ENCODE measurements around the gene TFDP1. TPM values are rescaled to one million over a fixed set of nuclear protein-coding genes. Genes with fewer than 3 reads are reported as not detected.

TFDP1 gene
- total and polyA plus RNA-seq, 2 donors (not counting 1 experiment from before 2014, with no cell fraction given) = 44.8 to 115 TPM

- no peak for TF ChIP-seq CTCF (conservative IDR thresholded peaks at IDR 0.05 in 1 of 2, IDR thresholded peaks at IDR 0.05 in 1 of 2; ENCODE audit: low read depth in 1 of 2, low read length in 2 of 2)
- TF ChIP-seq EZH2 (IDR thresholded peaks at IDR 0.05; ENCODE audit: low read length, missing control alignments) = no peak
- Histone ChIP-seq H3K27ac (ENCODE audit: insufficient read depth, low read length) (no peak overlapping the region), H4K20me1 (ENCODE audit: control insufficient read depth, extremely low read depth, insufficient read depth, low read length) (no peaks in the 10 kb centered on the region), H2AFZ (ENCODE audit: low read length) (no peak overlapping the region), H3K4me1 (ENCODE audit: control insufficient read depth, extremely low read depth, insufficient read depth, low read length) (peaks cover under 1% of the 10 kb centered on the region), H3K9ac (ENCODE audit: insufficient read depth, low read length) (no peak overlapping the region), H3K4me3 (replicated peaks in 1 of 4; ENCODE audit: control extremely low read depth in 1 of 4, insufficient read depth in 1 of 4, low read depth in 3 of 4, low read length in 4 of 4) (no peak overlapping the region), H3K79me2 (ENCODE audit: control insufficient read depth, insufficient read depth, low read length) (peaks cover 38% of the 10 kb centered on the region), H3K27me3 (ENCODE audit: control insufficient read depth, insufficient read depth, low read length) (no peaks in the 10 kb centered on the region), H3K4me2 (ENCODE audit: extremely low read depth, insufficient read depth, low read length) (no peak overlapping the region), H3K36me3 (ENCODE audit: control insufficient read depth, insufficient read depth, low read length) (peaks cover 31% of the 10 kb centered on the region), H3K9me3 (ENCODE audit: control insufficient read depth, insufficient read depth, low read depth, low read length) (no peaks in the 10 kb centered on the region)
- DNase-seq (ENCODE audit: low read depth in 2 of 2) = no peak
Observed at GRCh38 chr13:113631341-113632095, 47.0 kb downstream of the TFDP1 start.

GRCh38 chr13:113632706-113633484 lies 48.3 kb downstream of the TFDP1 start:
- Histone ChIP-seq H3K79me2 (ENCODE audit: control insufficient read depth, insufficient read depth, low read length) (peaks cover 28% of the 10 kb centered on the region), H3K27me3 (ENCODE audit: control insufficient read depth, insufficient read depth, low read length) (no peaks in the 10 kb centered on the region), H3K27ac (ENCODE audit: insufficient read depth, low read length) (no peak overlapping the region), H3K4me1 (ENCODE audit: control insufficient read depth, extremely low read depth, insufficient read depth, low read length) (no peaks in the 10 kb centered on the region), H2AFZ (ENCODE audit: low read length) (no peak overlapping the region), H3K9me3 (ENCODE audit: control insufficient read depth, insufficient read depth, low read depth, low read length) (no peaks in the 10 kb centered on the region), H3K9ac (ENCODE audit: insufficient read depth, low read length) (no peak overlapping the region), H3K4me3 (replicated peaks in 1 of 4; ENCODE audit: control extremely low read depth in 1 of 4, insufficient read depth in 1 of 4, low read depth in 3 of 4, low read length in 4 of 4) (no peak overlapping the region), H3K4me2 (ENCODE audit: extremely low read depth, insufficient read depth, low read length) (no peak overlapping the region), H4K20me1 (ENCODE audit: control insufficient read depth, extremely low read depth, insufficient read depth, low read length) (no peaks in the 10 kb centered on the region), H3K36me3 (ENCODE audit: control insufficient read depth, insufficient read depth, low read length) (peaks cover 37% of the 10 kb centered on the region)
- no peak for DNase-seq (ENCODE audit: low read depth in 2 of 2)
- TF ChIP-seq EZH2 (IDR thresholded peaks at IDR 0.05; ENCODE audit: low read length, missing control alignments) = no peak
- TF ChIP-seq CTCF (conservative IDR thresholded peaks at IDR 0.05 in 1 of 2, IDR thresholded peaks at IDR 0.05 in 1 of 2; ENCODE audit: low read depth in 1 of 2, low read length in 2 of 2) = no peak

GRCh38 chr13:113633485-113633873 lies 48.9 kb downstream of the TFDP1 start:
- Histone ChIP-seq H3K4me2 (ENCODE audit: extremely low read depth, insufficient read depth, low read length) (no peak overlapping the region), H3K27me3 (ENCODE audit: control insufficient read depth, insufficient read depth, low read length) (no peaks in the 10 kb centered on the region), H3K4me1 (ENCODE audit: control insufficient read depth, extremely low read depth, insufficient read depth, low read length) (no peaks in the 10 kb centered on the region), H3K9me3 (ENCODE audit: control insufficient read depth, insufficient read depth, low read depth, low read length) (no peaks in the 10 kb centered on the region), H3K27ac (ENCODE audit: insufficient read depth, low read length) (no peak overlapping the region), H4K20me1 (ENCODE audit: control insufficient read depth, extremely low read depth, insufficient read depth, low read length) (no peaks in the 10 kb centered on the region), H3K79me2 (ENCODE audit: control insufficient read depth, insufficient read depth, low read length) (peaks cover 24% of the 10 kb centered on the region), H3K9ac (ENCODE audit: insufficient read depth, low read length) (no peak overlapping the region), H3K36me3 (ENCODE audit: control insufficient read depth, insufficient read depth, low read length) (peaks cover 39% of the 10 kb centered on the region), H3K4me3 (replicated peaks in 1 of 4; ENCODE audit: control extremely low read depth in 1 of 4, insufficient read depth in 1 of 4, low read depth in 3 of 4, low read length in 4 of 4) (no peak overlapping the region), H2AFZ (ENCODE audit: low read length) (no peak overlapping the region)
- DNase-seq (ENCODE audit: low read depth in 2 of 2) = no peak
- no peak for TF ChIP-seq EZH2 (IDR thresholded peaks at IDR 0.05; ENCODE audit: low read length, missing control alignments)
- TF ChIP-seq CTCF (conservative IDR thresholded peaks at IDR 0.05 in 1 of 2, IDR thresholded peaks at IDR 0.05 in 1 of 2; ENCODE audit: low read depth in 1 of 2, low read length in 2 of 2) = no peak

All from fibroblast of lung (primary cell).